HG02759 (cell line): ENCODE measurements around the gene ASB8.
"Not testable (repeated sequence)": the region's sequence is repeated elsewhere in the genome, so short reads cannot be mapped to it uniquely, and the experiment has no call there.

ENCODE experiments used
- ATAC-seq: cut with Tn5 transposase; IDR thresholded peaks from one replicate; pipeline ENCODE4 v1.9.1; 2021; ENCODE audit warnings: mild to moderate bottlenecking, moderate library complexity; ENCODE audit not compliant: unreplicated experiment

ASB8 gene

DNA sequence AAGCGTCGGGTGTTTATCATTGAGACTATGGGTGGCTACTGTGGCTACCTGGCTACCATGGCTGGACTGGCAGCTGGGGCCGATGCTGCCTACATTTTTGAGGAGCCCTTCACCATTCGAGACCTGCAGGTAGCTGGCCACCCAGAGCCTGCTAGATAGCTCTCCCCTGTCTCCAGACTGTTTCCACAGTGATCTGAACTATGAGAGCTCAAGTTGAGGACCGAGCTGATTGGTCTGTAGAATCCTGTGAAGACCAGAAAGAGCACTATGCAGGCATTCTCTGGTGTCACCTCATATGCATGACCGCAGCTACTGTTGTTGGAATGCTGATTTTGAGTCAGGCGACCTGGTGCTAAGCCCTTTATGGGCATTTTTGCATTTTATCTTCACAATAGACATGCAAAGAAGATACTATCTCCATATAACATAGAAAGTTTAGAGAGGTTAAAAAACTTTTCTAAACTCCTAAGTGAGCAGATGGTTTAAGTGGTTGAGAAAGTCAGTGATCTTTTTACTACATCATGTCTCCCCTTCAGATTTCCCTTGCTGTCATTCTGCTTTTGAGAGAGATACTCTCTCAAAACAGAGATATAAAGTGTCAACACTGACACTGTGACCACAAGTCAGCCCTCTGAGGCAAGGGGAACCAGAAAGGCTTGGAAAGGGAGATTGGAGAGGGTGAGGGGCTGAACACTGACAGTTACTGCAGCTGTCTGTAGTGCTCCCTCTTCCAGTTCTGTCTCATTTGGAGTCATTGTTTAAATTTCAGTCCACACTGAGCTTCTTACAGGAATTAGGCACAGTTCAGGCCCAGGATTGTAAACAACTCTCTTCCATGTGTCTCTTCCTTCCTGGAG, 14.3 kb downstream of the ASB8 start:
- no peak for ATAC-seq

GRCh38 chr12:48135027-48135426, 22.3 kb downstream of the ASB8 start:
- ATAC-seq: no peak

- ATAC-seq: no peak
Measured at GRCh38 chr12:48132826-48133225, 24.5 kb downstream of the ASB8 start.

DNA sequence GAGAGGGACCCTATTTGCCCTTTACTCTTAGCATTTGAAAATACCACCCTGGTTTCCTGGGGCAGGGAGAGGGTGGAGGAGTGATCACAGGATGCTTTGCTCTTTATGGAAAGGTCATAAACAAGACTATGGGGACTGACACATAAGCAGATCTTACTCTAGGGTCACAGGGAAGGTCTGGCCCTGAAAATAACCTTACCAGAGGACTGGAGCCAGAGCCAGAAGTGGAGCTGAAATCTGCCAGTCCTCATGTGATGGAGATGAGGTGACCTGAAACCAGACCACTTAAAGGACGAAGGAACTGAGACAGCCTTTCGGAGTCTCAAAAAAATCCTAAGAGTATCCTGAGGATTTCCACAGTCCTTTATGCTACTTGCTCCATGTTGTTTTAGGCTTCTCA, 25.8 kb downstream of the ASB8 start:
- ATAC-seq: no peak

DNA sequence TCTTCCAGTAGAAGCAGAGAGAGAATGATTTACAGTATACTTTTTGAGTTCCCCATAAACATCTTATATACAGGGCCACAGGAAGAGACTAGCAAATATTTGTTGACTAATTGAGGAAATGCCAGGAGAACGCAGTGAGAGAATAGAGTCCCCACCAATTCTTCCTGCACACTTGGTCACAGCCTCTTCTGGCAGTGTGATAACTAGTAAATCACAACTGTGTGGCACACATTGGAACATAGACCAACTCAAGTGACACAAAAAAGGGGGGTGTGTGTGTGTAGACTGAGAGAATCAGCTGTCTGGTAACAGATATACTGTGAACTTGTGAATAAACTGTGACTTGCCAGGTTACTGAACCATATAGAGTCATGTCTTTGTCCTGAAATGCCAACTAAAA, 27.9 kb downstream of the ASB8 start:
- no peak for ATAC-seq

DNA sequence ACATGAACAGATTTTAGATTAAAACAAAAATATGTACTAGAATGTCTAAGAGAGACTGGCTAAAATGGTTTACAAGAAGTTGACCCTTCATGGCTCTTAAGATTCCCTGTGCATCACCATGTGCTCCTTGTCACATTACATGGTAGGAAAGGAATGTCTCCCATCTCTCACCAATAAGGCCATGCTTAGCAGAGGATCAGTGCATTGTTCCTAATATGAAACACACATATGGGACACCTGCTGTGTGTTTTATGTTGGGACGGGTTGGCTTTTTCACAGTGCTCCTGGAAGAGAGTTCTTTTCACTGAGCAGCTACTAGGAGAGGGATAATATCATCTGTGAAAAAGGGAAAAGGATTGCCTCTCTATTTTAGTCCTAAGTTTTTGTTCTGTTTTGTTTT, 28.5 kb downstream of the ASB8 start:
- no peak for ATAC-seq

DNA sequence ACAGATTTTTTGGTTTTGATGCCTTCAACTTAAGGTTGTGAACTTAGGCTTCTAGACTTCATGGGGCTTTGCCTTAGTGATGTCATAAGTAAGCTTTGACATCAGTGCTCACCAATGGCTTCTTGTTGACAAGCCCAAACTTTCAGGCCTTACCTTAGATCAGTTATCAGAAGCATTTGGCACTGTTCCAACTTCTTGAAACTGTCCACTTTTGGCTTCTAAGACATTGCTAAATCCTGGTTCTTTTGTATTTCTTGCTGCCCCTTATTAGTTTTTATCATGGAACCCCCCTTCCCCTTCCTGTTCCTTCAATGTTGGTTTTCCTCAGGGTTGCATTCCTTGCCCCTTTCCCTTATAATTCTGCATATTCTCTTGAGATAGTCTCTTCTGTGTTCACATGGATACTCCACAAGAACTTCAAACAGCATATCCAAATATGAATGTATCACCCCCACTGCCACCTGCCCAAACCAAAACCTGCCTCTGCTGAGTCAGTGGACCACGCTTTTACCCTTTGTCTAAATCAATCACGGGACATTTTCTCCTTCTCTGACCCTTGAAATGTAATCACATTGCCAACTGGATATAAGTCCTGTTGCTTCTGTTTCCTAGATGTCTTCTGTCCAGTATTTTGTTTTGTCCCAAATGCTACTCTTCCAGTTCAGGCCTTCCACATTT, 30.2 kb downstream of the ASB8 start:
- ATAC-seq: no peak

DNA sequence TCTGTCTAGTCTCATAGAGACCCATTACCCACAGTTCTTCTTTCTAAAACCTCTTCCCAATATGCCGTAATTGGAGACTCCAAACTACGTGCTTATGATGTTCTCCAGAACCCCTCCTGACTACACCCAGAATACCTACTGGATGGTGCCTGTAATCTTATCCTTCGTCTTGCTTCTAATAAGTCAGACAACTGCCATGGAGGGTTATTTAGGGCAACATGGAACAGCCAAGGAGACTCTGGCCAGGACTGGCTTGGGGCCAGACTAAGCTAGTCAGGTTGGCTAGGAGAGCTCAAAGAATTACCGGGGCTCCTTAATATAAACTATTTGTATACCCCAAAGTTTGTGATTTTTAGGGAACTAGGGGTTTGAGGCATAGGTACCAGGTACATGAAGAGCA, 31.3 kb downstream of the ASB8 start:
- no peak for ATAC-seq

DNA sequence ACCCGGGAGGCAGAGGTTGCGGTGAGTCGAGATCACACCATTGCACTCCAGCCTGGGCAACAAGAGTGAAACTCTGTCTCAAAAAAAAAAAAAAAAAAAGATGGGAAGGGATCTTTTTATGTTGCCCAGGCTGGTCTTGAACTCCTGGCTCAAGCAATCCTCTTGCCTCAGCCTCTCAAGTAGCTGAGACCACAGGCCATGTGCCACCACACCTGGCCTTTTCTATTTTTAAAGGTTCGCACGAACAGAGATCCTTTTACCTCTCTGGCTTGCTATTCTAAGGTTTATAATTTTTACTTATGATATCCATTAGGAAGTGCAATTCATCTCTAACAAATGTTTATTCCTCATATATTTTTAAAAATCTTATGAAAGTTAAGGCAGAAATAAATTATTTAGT, 31.8 kb downstream of the ASB8 start:
- ATAC-seq: not testable (repeated sequence)

- ATAC-seq: no peak
Measured at GRCh38 chr12:48123169-48123568, 34.1 kb downstream of the ASB8 start.

DNA sequence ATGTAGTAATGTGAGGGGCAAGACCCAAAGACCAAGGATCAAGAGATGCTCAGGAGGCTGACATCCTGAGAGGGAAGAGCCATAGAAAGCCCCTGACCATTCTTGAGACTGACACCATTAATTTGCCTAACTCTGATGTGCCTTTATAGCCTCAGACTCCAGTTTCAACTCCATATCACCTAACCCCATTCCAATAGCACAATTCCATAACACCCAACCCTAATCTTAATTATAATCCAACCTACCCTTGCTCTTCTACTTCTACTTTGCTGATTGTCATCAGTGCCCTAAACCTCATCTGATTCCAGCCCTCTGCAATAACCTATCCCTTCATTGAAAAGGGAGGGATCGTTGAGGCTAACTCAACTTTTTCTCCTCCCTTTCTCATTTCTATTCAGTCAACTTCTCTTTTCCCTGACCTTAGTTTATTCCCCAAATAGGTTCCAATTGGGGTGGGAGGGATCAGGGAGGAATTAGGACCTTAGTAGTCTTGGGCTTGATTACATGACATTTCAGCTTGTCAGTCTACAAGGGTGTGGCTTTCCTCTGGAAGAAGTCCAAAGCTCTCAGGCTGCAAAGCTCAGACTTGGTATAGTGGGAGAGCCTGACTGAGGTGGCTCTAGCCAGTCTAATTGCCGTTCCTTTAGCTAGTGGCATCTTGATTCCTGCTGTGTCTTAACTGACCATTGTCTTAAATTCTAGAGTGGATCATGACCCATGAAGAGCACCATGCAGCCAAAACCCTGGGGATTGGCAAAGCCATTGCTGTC, 35.1 kb downstream of the ASB8 start:
- no peak for ATAC-seq

DNA sequence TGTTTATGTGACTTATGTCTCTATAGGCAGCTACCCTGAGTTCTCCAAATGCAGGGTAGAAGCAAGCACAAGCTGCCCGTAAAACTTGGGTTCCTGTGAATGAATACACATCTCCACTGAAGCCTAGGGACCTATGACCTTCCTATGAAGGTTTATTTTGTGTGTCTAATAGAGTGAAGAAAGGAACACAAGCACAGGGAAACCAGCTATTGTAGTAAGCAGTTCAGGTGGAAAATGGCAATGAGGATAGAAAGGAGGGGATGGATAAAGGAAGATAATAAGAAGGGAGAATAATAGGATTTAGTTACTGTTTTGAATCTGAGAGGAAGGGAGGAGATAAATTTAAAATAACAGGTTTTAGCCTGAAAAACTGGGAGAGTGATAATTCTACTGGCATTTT, 35.8 kb downstream of the ASB8 start:
- ATAC-seq: no peak

GRCh38 chr12:48119834-48120195, 37.5 kb downstream of the ASB8 start:
- ATAC-seq: peak; percentile 4

- peak; percentile 99 for ATAC-seq
Measured at GRCh38 chr12:48119078-48119833, 38.1 kb downstream of the ASB8 start, which contains the start of gene PFKM. PFKM (plus strand) TSS chr12:48119364; CDS start chr12:48122775, 3,411 bp downstream.

- no peak for ATAC-seq
Measured at GRCh38 chr12:48118284-48118871, 38.9 kb downstream of the ASB8 start.

DNA sequence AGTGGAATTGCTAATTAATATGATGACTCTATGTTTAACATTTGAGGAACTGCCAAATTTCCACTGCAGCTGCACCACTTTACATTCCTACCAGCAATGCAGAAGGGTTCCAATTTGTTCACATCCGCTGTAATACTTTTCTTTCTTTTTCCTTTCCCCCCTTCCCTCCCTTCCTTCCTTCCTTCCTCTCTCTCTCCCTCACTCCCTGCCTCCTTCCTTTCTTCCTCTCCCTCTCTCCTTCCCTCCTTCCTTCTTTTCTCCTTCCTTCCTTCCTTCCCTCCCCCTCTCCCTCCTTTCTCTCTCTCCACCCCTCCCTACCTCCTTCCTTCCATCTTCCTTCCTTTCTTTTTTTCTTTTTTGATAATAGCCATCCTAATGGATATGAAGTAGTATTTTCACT, 41.4 kb downstream of the ASB8 start:
- no peak for ATAC-seq

- ATAC-seq: not testable (repeated sequence)
Measured at GRCh38 chr12:48111312-48111693, 46.0 kb downstream of the ASB8 start.

DNA sequence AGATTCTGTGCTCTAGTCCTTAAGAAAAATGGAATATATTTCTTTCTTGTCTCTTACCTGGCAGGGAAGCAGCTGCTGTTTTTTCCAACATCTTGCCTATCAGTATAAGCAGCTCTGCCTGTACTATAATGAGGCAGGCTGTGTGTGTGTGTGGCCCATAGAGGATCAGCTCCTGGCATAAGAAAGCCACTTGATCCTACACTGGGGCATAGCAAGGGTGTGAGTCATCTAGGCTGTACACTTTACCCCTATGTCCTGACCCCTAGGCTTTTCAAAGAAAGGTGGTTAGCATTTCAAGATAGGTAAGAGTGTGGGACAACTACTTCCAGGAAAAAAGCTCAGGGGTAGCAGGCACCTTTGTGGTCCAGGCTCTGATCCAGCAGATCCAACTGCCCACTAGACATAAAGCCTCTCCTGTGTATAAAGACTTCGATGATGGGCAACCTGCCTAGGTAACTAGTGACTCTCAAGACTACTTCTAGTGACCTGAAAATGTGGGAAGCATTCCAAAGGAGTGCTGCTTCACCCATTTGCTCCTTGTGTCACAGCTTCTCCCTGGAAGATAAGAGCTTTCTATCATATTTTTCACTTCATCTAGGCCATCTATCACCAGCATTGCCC, 46.5 kb downstream of the ASB8 start:
- ATAC-seq: no peak

- no peak for ATAC-seq
Measured at GRCh38 chr12:48109424-48109823, 47.9 kb downstream of the ASB8 start.
